ENCODE results near the gene SPOCK1.

DNA sequence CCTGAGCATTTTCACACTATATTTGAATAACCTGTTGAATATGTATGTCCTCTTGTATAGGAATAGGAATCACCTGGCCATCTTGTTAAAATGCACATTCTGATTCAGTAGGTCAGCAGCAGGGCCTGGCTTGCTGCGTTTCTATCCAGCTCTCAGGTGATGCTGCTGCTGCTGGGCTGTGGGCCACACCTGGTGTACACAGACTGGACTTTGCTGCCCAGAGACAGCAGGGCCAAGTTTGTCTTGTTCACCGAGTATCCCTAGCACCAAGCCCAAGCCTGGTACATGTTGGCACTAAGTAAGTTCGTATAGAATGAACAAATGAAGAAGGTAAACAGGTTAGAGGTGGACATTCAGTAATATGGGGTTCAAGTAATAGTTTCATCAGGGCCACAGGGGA, 151.3 kb downstream of the SPOCK1 start:
- TF ChIP-seq CTCF (conservative IDR thresholded peaks at IDR 0.05; ENCODE audit: low read depth, low read length) (no peak), EZH2 (IDR thresholded peaks at IDR 0.05; ENCODE audit: borderline replicate concordance, low read depth, low read length, poor library complexity, severe bottlenecking) (no peak)

All from A673 (cell line).